GM10266 (cell line): ENCODE data around the gene TEKT2.

Experiments used
- DNase-seq: peaks from one replicate; pipeline ENCODE4 v3.0.0; 2012; ENCODE audit errors: extremely low spot score
- CTCF ChIP-seq: IDR thresholded peaks from 2 replicates; pipeline ENCODE4 v1.5.1; 2012; ENCODE audit warnings: mild to moderate bottlenecking, low read depth; ENCODE audit not compliant: control insufficient read depth, insufficient read depth; ENCODE audit errors: missing control alignments

TEKT2 gene

GRCh38 chr1:36115931-36116330, 32.0 kb downstream of the TEKT2 start:
- no peak for TF ChIP-seq CTCF
- DNase-seq, result no peak

- no peak for DNase-seq
- TF ChIP-seq CTCF, result no peak
Measured at GRCh38 chr1:36116901-36117300, 33.0 kb downstream of the TEKT2 start.

- no peak for DNase-seq
- TF ChIP-seq CTCF, result no peak
Measured at GRCh38 chr1:36118447-36119204, 34.7 kb downstream of the TEKT2 start.

GRCh38 chr1:36119456-36119855, 35.6 kb downstream of the TEKT2 start:
- TF ChIP-seq CTCF, result no peak
- DNase-seq, result no peak

GRCh38 chr1:36122062-36123030, 38.5 kb downstream of the TEKT2 start:
- no peak for TF ChIP-seq CTCF
- no peak for DNase-seq

GRCh38 chr1:36123356-36123755, 39.5 kb downstream of the TEKT2 start:
- peak; percentile 69 for DNase-seq
- TF ChIP-seq CTCF, result no peak
